Natural killer cell treated with Interleukin-12 subunit alpha and Interleukin-12 subunit beta and Interleukin-15 and Interleukin-18, amount 100 ng/mL, for 72 hours (primary cell): Measurements from ENCODE around the gene TYMS. TPM values are rescaled to one million over a fixed set of nuclear protein-coding genes. Genes with fewer than 3 reads are reported as not detected.

ENCODE experiments used
- ATAC-seq, 2 donors: fragments of 150-1000 bp; cut with Tn5 transposase in 1 of 2; sonication (Bioruptor Pico), chemical (Tn5 transposase) in 1 of 2; 2 replicates each; pipeline ENCODE4 v1.10.0; 2021
- DNase-seq: peaks from one replicate; pipeline ENCODE4 v3.0.0; 2022; ENCODE audit warnings: low spot score
- H3K27ac Mint-ChIP-seq, 2 donors: 1 replicate in 1 of 2; 2 replicates in 1 of 2; pipeline ENCODE4 v1.8.0; 2022; ENCODE audit warnings: mixed read lengths in 2 of 2, mild to moderate bottlenecking in 1 of 2, moderate library complexity in 1 of 2
- H3K27me3 Mint-ChIP-seq, 2 donors: 1 replicate in 1 of 2; 2 replicates in 1 of 2; pipeline ENCODE4 v1.8.0; 2022; ENCODE audit warnings: mixed read lengths in 2 of 2
- H3K36me3 Mint-ChIP-seq: one replicate; pipeline ENCODE4 v1.8.0; 2022; ENCODE audit warnings: mixed read lengths
- H3K4me1 Mint-ChIP-seq, 2 donors: 1 replicate in 1 of 2; 2 replicates in 1 of 2; pipeline ENCODE4 v1.8.0; 2022; ENCODE audit warnings: low read depth in 2 of 2, mixed read lengths in 2 of 2, mild to moderate bottlenecking in 1 of 2
- H3K4me3 Mint-ChIP-seq: one replicate; pipeline ENCODE4 v1.8.0; 2022; ENCODE audit warnings: mixed read lengths
- H3K9me3 Mint-ChIP-seq: 2 replicates; pipeline ENCODE4 v1.8.0; 2022; ENCODE audit warnings: mixed read lengths
- total RNA-seq, 2 donors: library from RNA; stranded (reverse); gene quantifications; one replicate each; pipeline ENCODE4 v1.2.3, GENCODE V29; 2022

The TYMS gene
- total RNA-seq, 2 donors from 2014 or later: 180 to 276 TPM

GRCh38 chr18:693466-694187 is 36.2 kb downstream of the TYMS start:
- ATAC-seq (no peak), DNase-seq (no peak)
- H3K4me1 Mint-ChIP-seq: no peaks in the 10 kb centered on the region
- peak overlapping the region in 1 of 2 donors; percentile 18 for H3K27ac Mint-ChIP-seq
- H3K36me3 Mint-ChIP-seq: no peaks in the 10 kb centered on the region
- H3K4me3 Mint-ChIP-seq: no peak overlapping the region
- H3K9me3 Mint-ChIP-seq: no peaks in the 10 kb centered on the region
- H3K27me3 Mint-ChIP-seq: no peaks in the 10 kb centered on the region

- Mint-ChIP-seq H3K9me3 (no peaks in the 10 kb centered on the region), H3K27me3 (no peaks in the 10 kb centered on the region), H3K4me3 (no peak overlapping the region), H3K36me3 (no peaks in the 10 kb centered on the region), H3K4me1 (no peaks in the 10 kb centered on the region), H3K27ac (no peak overlapping the region)
- DNase-seq: no peak
- no peak for ATAC-seq
These were observed 39.6 kb downstream of the TYMS start for GRCh38 chr18:697012-697411.

GRCh38 chr18:697800-698199 is 40.3 kb downstream of the TYMS start:
- Mint-ChIP-seq H3K27me3 (no peaks in the 10 kb centered on the region), H3K9me3 (no peaks in the 10 kb centered on the region), H3K4me3 (no peak overlapping the region), H3K27ac (no peak overlapping the region), H3K4me1 (peaks cover 2% of the 10 kb centered on the region in 2 donors), H3K36me3 (peaks cover 2% of the 10 kb centered on the region)
- ATAC-seq (no peak), DNase-seq (no peak)

GRCh38 chr18:703213-703967 is 45.9 kb downstream of the TYMS start:
- H3K9me3 Mint-ChIP-seq: no peaks in the 10 kb centered on the region
- H3K4me3 Mint-ChIP-seq: peak overlapping the region; percentile 11
- peak overlapping the region; percentile 55 to 73 for H3K27ac Mint-ChIP-seq
- peaks cover 7 to 8% of the 10 kb centered on the region in 2 donors for H3K4me1 Mint-ChIP-seq
- peaks cover 13% of the 10 kb centered on the region for H3K36me3 Mint-ChIP-seq
- no peak for ATAC-seq
- DNase-seq: no peak
- H3K27me3 Mint-ChIP-seq: no peaks in the 10 kb centered on the region

GRCh38 chr18:706405-706804 is 49.0 kb downstream of the TYMS start:
- Mint-ChIP-seq H3K27ac (no peak overlapping the region), H3K4me1 (peaks cover 19 to 21% of the 10 kb centered on the region in 2 donors), H3K27me3 (no peaks in the 10 kb centered on the region), H3K9me3 (no peaks in the 10 kb centered on the region), H3K4me3 (no peak overlapping the region), H3K36me3 (peaks cover 22% of the 10 kb centered on the region)
- ATAC-seq (no peak), DNase-seq (no peak)

- DNase-seq (no peak), ATAC-seq (no peak)
- H3K9me3 Mint-ChIP-seq: no peaks in the 10 kb centered on the region
- H3K4me1 Mint-ChIP-seq: peaks cover 17 to 22% of the 10 kb centered on the region in 2 donors
- peaks cover 19% of the 10 kb centered on the region for H3K36me3 Mint-ChIP-seq
- no peak overlapping the region for H3K27ac Mint-ChIP-seq
- H3K4me3 Mint-ChIP-seq: no peak overlapping the region
- no peaks in the 10 kb centered on the region for H3K27me3 Mint-ChIP-seq
These were observed 50.6 kb downstream of the TYMS start for GRCh38 chr18:708096-708495.

GRCh38 chr18:709771-710170 is 52.3 kb downstream of the TYMS start:
- ATAC-seq (no peak), DNase-seq (no peak)
- H3K27ac Mint-ChIP-seq: no peak overlapping the region
- peaks cover 18% of the 10 kb centered on the region for H3K36me3 Mint-ChIP-seq
- H3K9me3 Mint-ChIP-seq: no peaks in the 10 kb centered on the region
- no peak overlapping the region for H3K4me3 Mint-ChIP-seq
- H3K27me3 Mint-ChIP-seq: no peaks in the 10 kb centered on the region
- peaks cover 18 to 26% of the 10 kb centered on the region in 2 donors for H3K4me1 Mint-ChIP-seq

- Mint-ChIP-seq H3K9me3 (no peaks in the 10 kb centered on the region), H3K27me3 (no peaks in the 10 kb centered on the region), H3K27ac (peak overlapping the region; percentile 97 to 98), H3K36me3 (peaks cover 11% of the 10 kb centered on the region), H3K4me1 (peaks cover 25 to 35% of the 10 kb centered on the region in 2 donors), H3K4me3 (peak overlapping the region; percentile 98)
- DNase-seq: no peak
- no peak for ATAC-seq
These were observed 53.2 kb downstream of the TYMS start for GRCh38 chr18:710418-711300.

- ATAC-seq (no peak), DNase-seq (no peak)
- H3K9me3 Mint-ChIP-seq: no peaks in the 10 kb centered on the region
- peak overlapping the region; percentile 98 for H3K4me3 Mint-ChIP-seq
- H3K4me1 Mint-ChIP-seq: peaks cover 28 to 41% of the 10 kb centered on the region in 2 donors
- no peaks in the 10 kb centered on the region for H3K27me3 Mint-ChIP-seq
- peak overlapping the region; percentile 97 to 98 for H3K27ac Mint-ChIP-seq
- H3K36me3 Mint-ChIP-seq: peaks cover 11% of the 10 kb centered on the region
These were observed 53.8 kb downstream of the TYMS start for GRCh38 chr18:711310-711656.

GRCh38 chr18:711657-712400 is 54.4 kb downstream of the TYMS start:
- H3K4me1 Mint-ChIP-seq: peaks cover 30 to 44% of the 10 kb centered on the region in 2 donors
- no peaks in the 10 kb centered on the region for H3K27me3 Mint-ChIP-seq
- H3K36me3 Mint-ChIP-seq: peaks cover 11% of the 10 kb centered on the region
- H3K27ac Mint-ChIP-seq: peak overlapping the region; percentile 97 to 98
- peak overlapping the region; percentile 98 for H3K4me3 Mint-ChIP-seq
- DNase-seq: peak; percentile 73
- ATAC-seq: peak; percentile 64 to 68
- H3K9me3 Mint-ChIP-seq: no peaks in the 10 kb centered on the region

GRCh38 chr18:712401-713134 is 55.1 kb downstream of the TYMS start, which contains the start of gene ENOSF1:
ENOSF1 (minus strand) TSS chr18:712630; CDS start chr18:712587, 43 bp downstream.
- peak; percentile 86 for DNase-seq
- H3K4me1 Mint-ChIP-seq: peaks cover 32 to 44% of the 10 kb centered on the region in 2 donors

GRCh38 chr18:713135-713490 is 55.7 kb downstream of the TYMS start:
- DNase-seq: no peak
- no peak overlapping the region for H3K27ac Mint-ChIP-seq
- H3K27me3 Mint-ChIP-seq: no peaks in the 10 kb centered on the region
- no peak overlapping the region for H3K4me3 Mint-ChIP-seq
- no peak for ATAC-seq
- H3K4me1 Mint-ChIP-seq: peaks cover 32 to 44% of the 10 kb centered on the region in 2 donors
- H3K36me3 Mint-ChIP-seq: peaks cover 11% of the 10 kb centered on the region
- no peaks in the 10 kb centered on the region for H3K9me3 Mint-ChIP-seq

More at GRCh38 chr18:712401-713134, 55.1 kb downstream of the TYMS start, which contains the start of gene ENOSF1:
- H3K27ac Mint-ChIP-seq: peak within 1 kb of the TSS; percentile 97 to 98
- peak; percentile 89 to 96 for ATAC-seq
- H3K36me3 Mint-ChIP-seq: peaks cover 11% of the 10 kb centered on the region
- no peaks in the 10 kb centered on the region for H3K27me3 Mint-ChIP-seq
- no peaks in the 10 kb centered on the region for H3K9me3 Mint-ChIP-seq
- H3K4me3 Mint-ChIP-seq: peak within 1 kb of the TSS; percentile 98
